HG03095 (cell line): Measurements from ENCODE around the gene OSBPL6.
"Not testable (repeated sequence)": the region's sequence is repeated elsewhere in the genome, so short reads cannot be mapped to it uniquely, and the experiment has no call there.

Experiments
- ATAC-seq: cut with Tn5 transposase; IDR thresholded peaks from one replicate; pipeline ENCODE4 v1.9.1; 2021; ENCODE audit warnings: moderate library complexity; ENCODE audit not compliant: unreplicated experiment

Gene OSBPL6

GRCh38 chr2:178193823-178194599 is at the start of gene OSBPL6:
Gene OSBPL6, plus strand, starts transcription at chr2:178194512. Its CDS starts 111,673 bp downstream, at chr2:178306185.
- ATAC-seq: peak; percentile 89

GRCh38 chr2:178152033-178152432 is 42.3 kb upstream of the OSBPL6 start:
- ATAC-seq: no peak

- ATAC-seq: no peak
Observed at GRCh38 chr2:178152542-178152941, 41.8 kb upstream of the OSBPL6 start.

GRCh38 chr2:178152977-178153376 is 41.3 kb upstream of the OSBPL6 start:
- ATAC-seq: no peak

- ATAC-seq: not testable (repeated sequence)
Observed at GRCh38 chr2:178153878-178154277, 40.4 kb upstream of the OSBPL6 start.

GRCh38 chr2:178155524-178155923 is 38.8 kb upstream of the OSBPL6 start:
- no peak for ATAC-seq

- ATAC-seq: no peak
Observed at GRCh38 chr2:178157574-178157973, 36.7 kb upstream of the OSBPL6 start.

GRCh38 chr2:178159966-178160365 is 34.3 kb upstream of the OSBPL6 start:
- no peak for ATAC-seq

- no peak for ATAC-seq
Observed at GRCh38 chr2:178160601-178161000, 33.7 kb upstream of the OSBPL6 start.

- no peak for ATAC-seq
Observed at GRCh38 chr2:178163395-178163794, 30.9 kb upstream of the OSBPL6 start.

- no peak for ATAC-seq
Observed at GRCh38 chr2:178163911-178164310, 30.4 kb upstream of the OSBPL6 start.

GRCh38 chr2:178173657-178174056 is 20.7 kb upstream of the OSBPL6 start:
- no peak for ATAC-seq

- no peak for ATAC-seq
Observed at GRCh38 chr2:178177066-178177679, 17.1 kb upstream of the OSBPL6 start.

GRCh38 chr2:178180648-178181047 is 13.7 kb upstream of the OSBPL6 start:
- ATAC-seq: not testable (repeated sequence)

- ATAC-seq: no peak
Observed at GRCh38 chr2:178187861-178188260, 6.5 kb upstream of the OSBPL6 start.

- ATAC-seq: no peak
Observed at GRCh38 chr2:178188466-178188865, 5.8 kb upstream of the OSBPL6 start.

- no peak for ATAC-seq
Observed at GRCh38 chr2:178191004-178191508, 3.3 kb upstream of the OSBPL6 start.

GRCh38 chr2:178191511-178191910 is 2.8 kb upstream of the OSBPL6 start:
- no peak for ATAC-seq

- ATAC-seq: no peak
Observed at GRCh38 chr2:178193496-178193822, 853 bp upstream of the OSBPL6 start.

- ATAC-seq: peak; percentile 21
Observed at GRCh38 chr2:178194600-178195389, 483 bp downstream of the OSBPL6 start.

GRCh38 chr2:178195390-178196166 is 1.3 kb downstream of the OSBPL6 start:
- ATAC-seq: no peak
